ENCODE measurements around the gene SFXN3. TPM values are rescaled to one million over a fixed set of nuclear protein-coding genes. Genes with fewer than 3 reads are reported as not detected.
A peak's percentile ranks its signal among the peaks of the same experiment; 100 is the strongest.

Gene SFXN3
- total and polyA plus RNA-seq, 2 of the 13 experiments (the other 11 are each of a cell fraction or from before 2014, with no cell fraction given), result 16.8 to 71.5 TPM

DNA sequence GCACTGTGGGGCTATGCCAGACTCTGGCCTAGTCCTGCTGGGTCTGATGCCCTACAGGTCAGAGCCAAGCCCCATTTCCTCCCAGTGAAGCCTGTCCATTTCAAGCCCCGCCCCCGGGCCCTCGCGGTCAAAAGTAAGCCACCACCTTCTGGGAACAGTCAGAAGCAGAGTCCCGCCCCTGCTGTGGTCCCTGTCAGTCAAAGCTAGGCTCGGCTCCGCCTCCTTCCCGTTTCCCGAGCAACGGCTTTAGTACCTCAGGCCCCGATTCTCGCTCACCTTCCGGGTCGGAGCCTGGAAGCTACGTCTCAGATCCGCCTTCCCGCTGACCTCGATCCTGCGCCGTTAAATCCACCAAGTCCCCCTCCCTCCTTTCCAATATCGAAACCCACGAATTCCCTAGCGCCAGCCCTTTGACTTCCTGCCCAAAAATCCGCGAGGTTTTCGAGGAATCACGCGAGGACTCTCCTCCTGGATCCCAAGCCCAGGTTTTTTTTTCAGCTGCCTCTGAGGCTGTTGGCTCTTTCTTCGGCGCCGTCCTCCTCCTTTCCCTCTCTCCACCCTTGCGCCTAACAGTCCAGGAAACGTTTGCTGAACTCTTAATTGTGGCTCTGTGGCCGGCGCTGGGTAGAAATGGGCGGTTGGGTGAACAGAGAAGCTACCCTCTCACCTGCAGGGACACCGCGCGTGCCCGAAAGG is 11.8 kb downstream of the SFXN3 start (continued):
- TF ChIP-seq, protein P1, sequence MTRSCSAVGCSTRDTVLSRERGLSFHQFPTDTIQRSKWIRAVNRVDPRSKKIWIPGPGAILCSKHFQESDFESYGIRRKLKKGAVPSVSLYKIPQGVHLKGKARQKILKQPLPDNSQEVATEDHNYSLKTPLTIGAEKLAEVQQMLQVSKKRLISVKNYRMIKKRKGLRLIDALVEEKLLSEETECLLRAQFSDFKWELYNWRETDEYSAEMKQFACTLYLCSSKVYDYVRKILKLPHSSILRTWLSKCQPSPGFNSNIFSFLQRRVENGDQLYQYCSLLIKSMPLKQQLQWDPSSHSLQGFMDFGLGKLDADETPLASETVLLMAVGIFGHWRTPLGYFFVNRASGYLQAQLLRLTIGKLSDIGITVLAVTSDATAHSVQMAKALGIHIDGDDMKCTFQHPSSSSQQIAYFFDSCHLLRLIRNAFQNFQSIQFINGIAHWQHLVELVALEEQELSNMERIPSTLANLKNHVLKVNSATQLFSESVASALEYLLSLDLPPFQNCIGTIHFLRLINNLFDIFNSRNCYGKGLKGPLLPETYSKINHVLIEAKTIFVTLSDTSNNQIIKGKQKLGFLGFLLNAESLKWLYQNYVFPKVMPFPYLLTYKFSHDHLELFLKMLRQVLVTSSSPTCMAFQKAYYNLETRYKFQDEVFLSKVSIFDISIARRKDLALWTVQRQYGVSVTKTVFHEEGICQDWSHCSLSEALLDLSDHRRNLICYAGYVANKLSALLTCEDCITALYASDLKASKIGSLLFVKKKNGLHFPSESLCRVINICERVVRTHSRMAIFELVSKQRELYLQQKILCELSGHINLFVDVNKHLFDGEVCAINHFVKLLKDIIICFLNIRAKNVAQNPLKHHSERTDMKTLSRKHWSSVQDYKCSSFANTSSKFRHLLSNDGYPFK (CRISPR knock-in tag; IDR thresholded peaks at IDR 0.05; ENCODE audit: borderline replicate concordance), result peak; percentile 70; the same call in 1 of the 2 replicates
- TF ChIP-seq ZNF772 (CRISPR knock-in tag; IDR thresholded peaks at IDR 0.05), result peak; percentile 29; the same call in 1 of the 2 replicates
- TF ChIP-seq, protein P2, sequence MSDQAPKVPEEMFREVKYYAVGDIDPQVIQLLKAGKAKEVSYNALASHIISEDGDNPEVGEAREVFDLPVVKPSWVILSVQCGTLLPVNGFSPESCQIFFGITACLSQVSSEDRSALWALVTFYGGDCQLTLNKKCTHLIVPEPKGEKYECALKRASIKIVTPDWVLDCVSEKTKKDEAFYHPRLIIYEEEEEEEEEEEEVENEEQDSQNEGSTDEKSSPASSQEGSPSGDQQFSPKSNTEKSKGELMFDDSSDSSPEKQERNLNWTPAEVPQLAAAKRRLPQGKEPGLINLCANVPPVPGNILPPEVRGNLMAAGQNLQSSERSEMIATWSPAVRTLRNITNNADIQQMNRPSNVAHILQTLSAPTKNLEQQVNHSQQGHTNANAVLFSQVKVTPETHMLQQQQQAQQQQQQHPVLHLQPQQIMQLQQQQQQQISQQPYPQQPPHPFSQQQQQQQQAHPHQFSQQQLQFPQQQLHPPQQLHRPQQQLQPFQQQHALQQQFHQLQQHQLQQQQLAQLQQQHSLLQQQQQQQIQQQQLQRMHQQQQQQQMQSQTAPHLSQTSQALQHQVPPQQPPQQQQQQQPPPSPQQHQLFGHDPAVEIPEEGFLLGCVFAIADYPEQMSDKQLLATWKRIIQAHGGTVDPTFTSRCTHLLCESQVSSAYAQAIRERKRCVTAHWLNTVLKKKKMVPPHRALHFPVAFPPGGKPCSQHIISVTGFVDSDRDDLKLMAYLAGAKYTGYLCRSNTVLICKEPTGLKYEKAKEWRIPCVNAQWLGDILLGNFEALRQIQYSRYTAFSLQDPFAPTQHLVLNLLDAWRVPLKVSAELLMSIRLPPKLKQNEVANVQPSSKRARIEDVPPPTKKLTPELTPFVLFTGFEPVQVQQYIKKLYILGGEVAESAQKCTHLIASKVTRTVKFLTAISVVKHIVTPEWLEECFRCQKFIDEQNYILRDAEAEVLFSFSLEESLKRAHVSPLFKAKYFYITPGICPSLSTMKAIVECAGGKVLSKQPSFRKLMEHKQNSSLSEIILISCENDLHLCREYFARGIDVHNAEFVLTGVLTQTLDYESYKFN (CRISPR knock-in tag; conservative IDR thresholded peaks at IDR 0.05), result peak; percentile 60
- TF ChIP-seq ZNF446 (CRISPR knock-in tag; IDR thresholded peaks at IDR 0.05), result no peak
- TF ChIP-seq MEIS2 (CRISPR knock-in tag; IDR thresholded peaks at IDR 0.05), result peak; percentile 77; the same call in 1 of the 2 replicates
- TF ChIP-seq SIN3A (IDR thresholded peaks at IDR 0.05; ENCODE audit: borderline replicate concordance, low read depth, low read length), result peak; percentile 84; the same call in 1 of the 2 replicates
- peak; percentile 82; the same call in 1 of the 3 replicates for TF ChIP-seq MXI1 (IDR thresholded peaks at IDR 0.05; ENCODE audit: borderline replicate concordance, low read depth, low read length)
- TF ChIP-seq CREB1 (IDR thresholded peaks at IDR 0.05), result no peak
- peak; percentile 70; the same call in 1 of the 2 replicates for TF ChIP-seq CREB1 (CRISPR knock-in tag; IDR thresholded peaks at IDR 0.05)
- TF ChIP-seq, protein P3, sequence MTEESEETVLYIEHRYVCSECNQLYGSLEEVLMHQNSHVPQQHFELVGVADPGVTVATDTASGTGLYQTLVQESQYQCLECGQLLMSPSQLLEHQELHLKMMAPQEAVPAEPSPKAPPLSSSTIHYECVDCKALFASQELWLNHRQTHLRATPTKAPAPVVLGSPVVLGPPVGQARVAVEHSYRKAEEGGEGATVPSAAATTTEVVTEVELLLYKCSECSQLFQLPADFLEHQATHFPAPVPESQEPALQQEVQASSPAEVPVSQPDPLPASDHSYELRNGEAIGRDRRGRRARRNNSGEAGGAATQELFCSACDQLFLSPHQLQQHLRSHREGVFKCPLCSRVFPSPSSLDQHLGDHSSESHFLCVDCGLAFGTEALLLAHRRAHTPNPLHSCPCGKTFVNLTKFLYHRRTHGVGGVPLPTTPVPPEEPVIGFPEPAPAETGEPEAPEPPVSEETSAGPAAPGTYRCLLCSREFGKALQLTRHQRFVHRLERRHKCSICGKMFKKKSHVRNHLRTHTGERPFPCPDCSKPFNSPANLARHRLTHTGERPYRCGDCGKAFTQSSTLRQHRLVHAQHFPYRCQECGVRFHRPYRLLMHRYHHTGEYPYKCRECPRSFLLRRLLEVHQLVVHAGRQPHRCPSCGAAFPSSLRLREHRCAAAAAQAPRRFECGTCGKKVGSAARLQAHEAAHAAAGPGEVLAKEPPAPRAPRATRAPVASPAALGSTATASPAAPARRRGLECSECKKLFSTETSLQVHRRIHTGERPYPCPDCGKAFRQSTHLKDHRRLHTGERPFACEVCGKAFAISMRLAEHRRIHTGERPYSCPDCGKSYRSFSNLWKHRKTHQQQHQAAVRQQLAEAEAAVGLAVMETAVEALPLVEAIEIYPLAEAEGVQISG (CRISPR knock-in tag; IDR thresholded peaks at IDR 0.05), result peak; percentile 61
- 0 out of 2 replicates have a peak, but pooled peaks have one; percentile 29 for TF ChIP-seq NFKB2 (CRISPR knock-in tag; IDR thresholded peaks at IDR 0.05; ENCODE audit: borderline replicate concordance)
- no peak for TF ChIP-seq KDM1A (CRISPR knock-in tag; IDR thresholded peaks at IDR 0.05)
- no peak for TF ChIP-seq TMF1 (CRISPR knock-in tag; IDR thresholded peaks at IDR 0.05; ENCODE audit: low read depth)
- TF ChIP-seq ZFP36 (IDR thresholded peaks at IDR 0.05; ENCODE audit: borderline replicate concordance, low read depth, low read length, partially characterized antibody), result no peak
- TF ChIP-seq POLR2A (IDR thresholded peaks at IDR 0.05; ENCODE audit: insufficient read depth in 1 of 2, low read depth in 2 of 2, low read length in 2 of 2), result peak; percentile 60 to 67
- TF ChIP-seq ZNF234 (CRISPR knock-in tag; conservative IDR thresholded peaks at IDR 0.05), result no peak
- no peak for TF ChIP-seq CEBPB (IDR thresholded peaks at IDR 0.05; ENCODE audit: borderline replicate concordance, low read depth, low read length)
- peak; percentile 32; the same call in 1 of the 2 replicates for TF ChIP-seq ZMYM4 (CRISPR knock-in tag; IDR thresholded peaks at IDR 0.05)
- no peak for TF ChIP-seq ZEB1 (IDR thresholded peaks at IDR 0.05; ENCODE audit: insufficient replicate concordance, low read depth)
